Measurements from ENCODE around the gene DDIT3. TPM values are rescaled to one million over a fixed set of nuclear protein-coding genes. Genes with fewer than 3 reads are reported as not detected.

DDIT3 gene
- total RNA-seq, 1 experiment from 2014 or later = 3.4 TPM

DNA sequence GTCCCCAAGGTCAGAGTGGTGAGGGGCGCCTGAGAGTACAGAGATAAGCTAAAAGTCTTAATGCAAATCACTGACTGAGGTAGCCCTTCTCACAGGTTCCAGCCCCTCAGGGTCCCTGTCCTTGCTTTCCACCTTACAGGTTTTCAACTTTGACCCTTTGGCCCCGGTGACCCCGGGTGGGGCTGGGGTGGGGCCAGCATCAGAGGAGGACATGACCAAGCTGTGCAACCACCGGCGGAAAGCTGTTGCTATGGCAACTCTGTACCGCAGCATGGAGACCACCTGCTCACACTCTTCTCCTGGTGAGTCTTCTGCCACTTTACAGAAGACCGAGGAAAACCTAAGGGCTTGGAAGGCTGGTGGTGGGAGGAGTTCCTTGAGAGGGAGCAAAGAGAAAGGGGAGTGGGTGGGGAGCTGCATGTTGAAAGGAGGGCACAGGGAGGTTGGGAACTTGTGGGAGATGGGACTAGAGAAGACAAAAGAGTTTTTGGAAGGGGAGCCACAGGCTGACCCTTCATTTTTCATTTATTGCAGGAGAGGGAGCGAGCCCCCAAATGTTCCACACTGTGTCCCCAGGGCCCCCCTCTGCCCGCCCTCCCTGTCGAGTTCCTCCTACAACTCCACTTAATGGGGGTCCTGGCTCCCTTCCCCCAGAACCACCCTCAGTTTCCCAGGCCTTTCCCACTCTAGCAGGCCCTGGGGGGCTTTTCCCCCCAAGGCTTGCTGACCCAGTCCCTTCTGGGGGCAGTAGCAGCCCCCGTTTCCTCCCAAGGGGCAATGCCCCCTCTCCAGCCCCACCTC lies 4.7 kb upstream of the DDIT3 start (continued):
- TF ChIP-seq, protein P1, sequence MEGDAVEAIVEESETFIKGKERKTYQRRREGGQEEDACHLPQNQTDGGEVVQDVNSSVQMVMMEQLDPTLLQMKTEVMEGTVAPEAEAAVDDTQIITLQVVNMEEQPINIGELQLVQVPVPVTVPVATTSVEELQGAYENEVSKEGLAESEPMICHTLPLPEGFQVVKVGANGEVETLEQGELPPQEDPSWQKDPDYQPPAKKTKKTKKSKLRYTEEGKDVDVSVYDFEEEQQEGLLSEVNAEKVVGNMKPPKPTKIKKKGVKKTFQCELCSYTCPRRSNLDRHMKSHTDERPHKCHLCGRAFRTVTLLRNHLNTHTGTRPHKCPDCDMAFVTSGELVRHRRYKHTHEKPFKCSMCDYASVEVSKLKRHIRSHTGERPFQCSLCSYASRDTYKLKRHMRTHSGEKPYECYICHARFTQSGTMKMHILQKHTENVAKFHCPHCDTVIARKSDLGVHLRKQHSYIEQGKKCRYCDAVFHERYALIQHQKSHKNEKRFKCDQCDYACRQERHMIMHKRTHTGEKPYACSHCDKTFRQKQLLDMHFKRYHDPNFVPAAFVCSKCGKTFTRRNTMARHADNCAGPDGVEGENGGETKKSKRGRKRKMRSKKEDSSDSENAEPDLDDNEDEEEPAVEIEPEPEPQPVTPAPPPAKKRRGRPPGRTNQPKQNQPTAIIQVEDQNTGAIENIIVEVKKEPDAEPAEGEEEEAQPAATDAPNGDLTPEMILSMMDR (IDR thresholded peaks at IDR 0.05) = no peak
- TF ChIP-seq, protein P2, sequence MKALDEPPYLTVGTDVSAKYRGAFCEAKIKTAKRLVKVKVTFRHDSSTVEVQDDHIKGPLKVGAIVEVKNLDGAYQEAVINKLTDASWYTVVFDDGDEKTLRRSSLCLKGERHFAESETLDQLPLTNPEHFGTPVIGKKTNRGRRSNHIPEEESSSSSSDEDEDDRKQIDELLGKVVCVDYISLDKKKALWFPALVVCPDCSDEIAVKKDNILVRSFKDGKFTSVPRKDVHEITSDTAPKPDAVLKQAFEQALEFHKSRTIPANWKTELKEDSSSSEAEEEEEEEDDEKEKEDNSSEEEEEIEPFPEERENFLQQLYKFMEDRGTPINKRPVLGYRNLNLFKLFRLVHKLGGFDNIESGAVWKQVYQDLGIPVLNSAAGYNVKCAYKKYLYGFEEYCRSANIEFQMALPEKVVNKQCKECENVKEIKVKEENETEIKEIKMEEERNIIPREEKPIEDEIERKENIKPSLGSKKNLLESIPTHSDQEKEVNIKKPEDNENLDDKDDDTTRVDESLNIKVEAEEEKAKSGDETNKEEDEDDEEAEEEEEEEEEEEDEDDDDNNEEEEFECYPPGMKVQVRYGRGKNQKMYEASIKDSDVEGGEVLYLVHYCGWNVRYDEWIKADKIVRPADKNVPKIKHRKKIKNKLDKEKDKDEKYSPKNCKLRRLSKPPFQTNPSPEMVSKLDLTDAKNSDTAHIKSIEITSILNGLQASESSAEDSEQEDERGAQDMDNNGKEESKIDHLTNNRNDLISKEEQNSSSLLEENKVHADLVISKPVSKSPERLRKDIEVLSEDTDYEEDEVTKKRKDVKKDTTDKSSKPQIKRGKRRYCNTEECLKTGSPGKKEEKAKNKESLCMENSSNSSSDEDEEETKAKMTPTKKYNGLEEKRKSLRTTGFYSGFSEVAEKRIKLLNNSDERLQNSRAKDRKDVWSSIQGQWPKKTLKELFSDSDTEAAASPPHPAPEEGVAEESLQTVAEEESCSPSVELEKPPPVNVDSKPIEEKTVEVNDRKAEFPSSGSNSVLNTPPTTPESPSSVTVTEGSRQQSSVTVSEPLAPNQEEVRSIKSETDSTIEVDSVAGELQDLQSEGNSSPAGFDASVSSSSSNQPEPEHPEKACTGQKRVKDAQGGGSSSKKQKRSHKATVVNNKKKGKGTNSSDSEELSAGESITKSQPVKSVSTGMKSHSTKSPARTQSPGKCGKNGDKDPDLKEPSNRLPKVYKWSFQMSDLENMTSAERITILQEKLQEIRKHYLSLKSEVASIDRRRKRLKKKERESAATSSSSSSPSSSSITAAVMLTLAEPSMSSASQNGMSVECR (CRISPR knock-in tag; IDR thresholded peaks at IDR 0.05; ENCODE audit: borderline replicate concordance) = no peak

GRCh38 chr12:57523706-57524614 lies 3.6 kb upstream of the DDIT3 start:
- H3K27me3 Mint-ChIP-seq (ENCODE audit: low read depth) = peaks cover 3% of the 10 kb centered on the region; the same call in 1 of the 2 replicates
- POLR2A ChIA-PET = interaction anchor here (0.6 to 1.0 kb wide), 2 partner anchors 90 to 995 kb away, joined by 3 read pairs; no protein-coding TSS in a partner anchor
- DNase-seq (ENCODE audit: low spot score) (no peak), ATAC-seq (no peak)
- no peaks in the 10 kb centered on the region for H3K9me3 Mint-ChIP-seq
- peak overlapping the region; percentile 90 for H3K4me3 Mint-ChIP-seq
- no peak for TF ChIP-seq CREM (CRISPR knock-in tag; IDR thresholded peaks at IDR 0.05)
- TF ChIP-seq HMGXB4 (CRISPR knock-in tag; IDR thresholded peaks at IDR 0.05) = no peak
- no peak for TF ChIP-seq FOXP4 (CRISPR knock-in tag; IDR thresholded peaks at IDR 0.05)
- no peak for TF ChIP-seq NR3C1 (CRISPR knock-in tag; conservative IDR thresholded peaks at IDR 0.05; ENCODE audit: low read depth)
- no peak for TF ChIP-seq ZBTB21 (CRISPR knock-in tag; IDR thresholded peaks at IDR 0.05; ENCODE audit: borderline replicate concordance)
- TF ChIP-seq, protein P3, sequence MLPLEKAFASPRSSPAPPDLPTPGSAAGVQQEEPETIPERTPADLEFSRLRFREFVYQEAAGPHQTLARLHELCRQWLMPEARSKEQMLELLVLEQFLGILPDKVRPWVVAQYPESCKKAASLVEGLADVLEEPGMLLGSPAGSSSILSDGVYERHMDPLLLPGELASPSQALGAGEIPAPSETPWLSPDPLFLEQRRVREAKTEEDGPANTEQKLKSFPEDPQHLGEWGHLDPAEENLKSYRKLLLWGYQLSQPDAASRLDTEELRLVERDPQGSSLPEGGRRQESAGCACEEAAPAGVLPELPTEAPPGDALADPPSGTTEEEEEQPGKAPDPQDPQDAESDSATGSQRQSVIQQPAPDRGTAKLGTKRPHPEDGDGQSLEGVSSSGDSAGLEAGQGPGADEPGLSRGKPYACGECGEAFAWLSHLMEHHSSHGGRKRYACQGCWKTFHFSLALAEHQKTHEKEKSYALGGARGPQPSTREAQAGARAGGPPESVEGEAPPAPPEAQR (CRISPR knock-in tag; IDR thresholded peaks at IDR 0.05) = no peak
- no peak for TF ChIP-seq PRRX2 (CRISPR knock-in tag; IDR thresholded peaks at IDR 0.05)
- no peak for TF ChIP-seq FOXJ3 (CRISPR knock-in tag; IDR thresholded peaks at IDR 0.05; ENCODE audit: borderline replicate concordance)
- no peak for TF ChIP-seq TCF7 (CRISPR knock-in tag; IDR thresholded peaks at IDR 0.05; ENCODE audit: low read depth)
- TF ChIP-seq, protein P4, sequence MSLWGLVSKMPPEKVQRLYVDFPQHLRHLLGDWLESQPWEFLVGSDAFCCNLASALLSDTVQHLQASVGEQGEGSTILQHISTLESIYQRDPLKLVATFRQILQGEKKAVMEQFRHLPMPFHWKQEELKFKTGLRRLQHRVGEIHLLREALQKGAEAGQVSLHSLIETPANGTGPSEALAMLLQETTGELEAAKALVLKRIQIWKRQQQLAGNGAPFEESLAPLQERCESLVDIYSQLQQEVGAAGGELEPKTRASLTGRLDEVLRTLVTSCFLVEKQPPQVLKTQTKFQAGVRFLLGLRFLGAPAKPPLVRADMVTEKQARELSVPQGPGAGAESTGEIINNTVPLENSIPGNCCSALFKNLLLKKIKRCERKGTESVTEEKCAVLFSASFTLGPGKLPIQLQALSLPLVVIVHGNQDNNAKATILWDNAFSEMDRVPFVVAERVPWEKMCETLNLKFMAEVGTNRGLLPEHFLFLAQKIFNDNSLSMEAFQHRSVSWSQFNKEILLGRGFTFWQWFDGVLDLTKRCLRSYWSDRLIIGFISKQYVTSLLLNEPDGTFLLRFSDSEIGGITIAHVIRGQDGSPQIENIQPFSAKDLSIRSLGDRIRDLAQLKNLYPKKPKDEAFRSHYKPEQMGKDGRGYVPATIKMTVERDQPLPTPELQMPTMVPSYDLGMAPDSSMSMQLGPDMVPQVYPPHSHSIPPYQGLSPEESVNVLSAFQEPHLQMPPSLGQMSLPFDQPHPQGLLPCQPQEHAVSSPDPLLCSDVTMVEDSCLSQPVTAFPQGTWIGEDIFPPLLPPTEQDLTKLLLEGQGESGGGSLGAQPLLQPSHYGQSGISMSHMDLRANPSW (CRISPR knock-in tag; conservative IDR thresholded peaks at IDR 0.05; ENCODE audit: low read depth) = no peak
- peaks cover 8% of the 10 kb centered on the region for H3K36me3 Mint-ChIP-seq
- H3K4me1 Mint-ChIP-seq = peaks cover 35% of the 10 kb centered on the region
- peak overlapping the region; percentile 93 for H3K27ac Mint-ChIP-seq
- CTCF ChIA-PET = interaction anchor here (0.7 to 2.3 kb wide), 6 partner anchors 23 to 281 kb away, joined by 3 to 8 read pairs (median 6); partner anchors contain the start of genes DCTN2 and GLI1

All from WTC11 (cell line).